ENCODE measurements around the gene KCTD1. TPM values are rescaled to one million over a fixed set of nuclear protein-coding genes. Genes with fewer than 3 reads are reported as not detected.

The KCTD1 gene
- total RNA-seq, 4 donors from 2014 or later, result 4.7 to 6.0 (median 5.2) TPM

DNA sequence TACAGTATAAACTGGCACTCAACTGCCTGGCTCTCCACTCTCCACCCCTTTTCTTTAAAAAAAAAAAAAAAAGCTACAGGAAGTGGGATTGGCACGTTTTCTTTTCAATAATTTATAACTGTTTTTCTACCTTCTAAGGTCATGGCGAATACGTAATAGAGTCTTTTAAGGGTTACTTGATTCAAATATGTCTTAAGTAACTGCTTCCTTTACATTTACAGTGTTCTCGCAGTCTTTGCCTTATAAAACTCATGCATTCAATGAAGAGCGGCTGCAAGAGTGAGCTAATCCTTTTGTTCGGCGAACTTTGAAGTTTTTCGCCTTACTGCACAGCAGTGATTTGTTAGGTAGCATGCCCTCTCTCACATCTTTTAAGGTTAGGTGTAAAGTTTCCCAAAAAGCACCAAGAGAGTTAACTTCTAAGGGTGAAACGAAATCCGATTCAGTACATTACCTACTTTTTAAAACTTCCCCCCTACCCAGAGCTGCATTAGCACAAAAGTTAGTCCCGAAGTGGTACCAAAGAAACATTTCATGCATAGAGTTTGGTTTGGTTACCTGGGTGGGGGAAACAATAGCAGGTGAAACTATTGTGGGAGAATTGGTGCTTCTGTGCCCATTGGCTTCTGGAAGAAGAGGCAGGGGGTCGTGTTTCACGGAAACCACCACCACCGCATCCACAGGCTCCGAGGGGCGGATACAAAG lies 2.0 kb downstream of the KCTD1 start:
- Histone ChIP-seq H3K27me3 (peaks cover 6 to 17% (median 11%) of the 10 kb centered on the region in 3 donors), H3K27ac (peak overlapping the region in 1 of 4 donors; percentile 33), H3K9me3 (no peaks in the 10 kb centered on the region), H3K4me3 (peak overlapping the region in 2 of 4 donors; percentile 2 to 17), H3K4me1 (peaks cover 39 to 50% of the 10 kb centered on the region in 2 donors), H3K36me3 (no peaks in the 10 kb centered on the region)
- intact Hi-C loops (cut with DNase I; ENCODE audit: low total_unique reads) (loop anchor here (5.0 kb wide), 1 partner anchor 111 kb away; no protein-coding TSS in a partner anchor), in situ Hi-C loops (cut with MboI; ENCODE audit: low sequenced_read_pairs in 4 of 4) (no loop called here)
- ATAC-seq, result no peak
- DNase-seq, result no peak
- TF ChIP-seq POLR2A (IDR thresholded peaks at IDR 0.05), result no peak
- no peak for TF ChIP-seq CTCF (IDR thresholded peaks at IDR 0.05 in 4 of 5, conservative IDR thresholded peaks at IDR 0.05 in 1 of 5)

DNA sequence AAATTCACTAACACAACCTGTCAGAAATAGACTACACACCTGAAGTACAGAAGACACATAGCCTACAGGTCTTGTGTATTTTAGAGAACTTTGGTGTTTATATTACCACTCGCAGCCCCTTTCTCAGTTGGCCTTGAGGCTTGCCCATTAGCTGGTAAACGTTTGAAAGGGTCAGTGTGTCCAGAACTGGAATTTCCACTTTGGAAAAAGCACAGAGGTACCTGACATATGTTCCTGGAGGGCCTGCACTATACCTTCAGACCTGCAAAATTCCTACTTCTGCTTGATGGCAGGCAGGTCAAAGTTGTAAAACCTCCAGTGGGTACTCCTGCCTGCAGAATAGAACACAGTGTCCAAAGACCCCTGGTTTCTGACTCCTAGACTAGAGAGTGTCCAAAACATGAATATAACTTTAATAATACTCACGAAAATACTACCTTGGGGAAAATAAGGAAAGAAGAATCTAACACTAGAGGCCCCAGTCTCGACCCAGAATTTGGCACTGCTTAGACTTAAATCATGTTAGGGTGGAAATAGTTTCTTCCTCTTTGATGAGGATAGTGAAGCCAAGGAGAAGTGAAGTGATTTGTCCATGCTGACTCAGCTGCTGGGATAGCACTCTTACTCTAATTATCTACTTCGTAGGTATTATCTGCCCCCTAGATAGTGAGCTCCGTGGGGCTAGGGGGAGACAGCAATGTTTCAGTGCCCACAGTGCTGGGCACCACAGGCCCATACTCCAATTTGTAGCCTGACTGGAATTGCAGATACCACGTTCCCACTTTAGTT lies 2.8 kb downstream of the KCTD1 start:
- intact Hi-C loops (cut with DNase I; ENCODE audit: low total_unique reads), result loop anchor here (5.0 kb wide), 1 partner anchor 112 kb away; no protein-coding TSS in a partner anchor
- ATAC-seq, result no peak
- in situ Hi-C loops (cut with MboI; ENCODE audit: low sequenced_read_pairs in 4 of 4), result no loop called here
- DNase-seq, result no peak
- H3K4me1 ChIP-seq, result peaks cover 36 to 43% of the 10 kb centered on the region in 2 donors
- peak overlapping the region in 2 of 4 donors; percentile 2 to 17 for H3K4me3 ChIP-seq
- peaks cover 0 to 9% (median 3%) of the 10 kb centered on the region in 3 donors for H3K27me3 ChIP-seq
- peak overlapping the region in 1 of 4 donors; percentile 33 for H3K27ac ChIP-seq
- H3K9me3 ChIP-seq, result no peaks in the 10 kb centered on the region
- H3K36me3 ChIP-seq, result no peaks in the 10 kb centered on the region
- no peak for TF ChIP-seq CTCF (IDR thresholded peaks at IDR 0.05 in 4 of 5, conservative IDR thresholded peaks at IDR 0.05 in 1 of 5)
- no peak for TF ChIP-seq POLR2A (IDR thresholded peaks at IDR 0.05)

DNA sequence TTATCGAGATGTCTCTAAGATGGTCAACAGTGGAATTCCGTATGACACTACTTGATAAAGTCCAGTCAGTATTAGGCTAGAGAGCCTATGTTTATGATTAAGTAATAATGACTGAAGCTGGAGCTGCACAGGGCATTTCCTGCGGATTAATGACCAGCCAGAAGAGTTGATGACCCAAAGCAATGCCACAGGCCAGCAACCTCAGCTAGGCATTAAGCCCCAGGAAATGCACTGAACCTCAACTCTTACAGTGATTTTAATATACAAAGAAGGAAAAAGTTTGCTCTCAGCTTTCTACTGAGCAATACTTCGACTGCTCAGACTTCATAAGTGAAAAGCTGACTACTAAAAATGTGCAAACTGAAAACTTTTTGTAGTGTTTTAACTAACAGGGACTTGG lies 3.9 kb downstream of the KCTD1 start:
- H3K9me3 ChIP-seq, result no peaks in the 10 kb centered on the region
- no peaks in the 10 kb centered on the region for H3K36me3 ChIP-seq
- H3K4me3 ChIP-seq, result no peak overlapping the region
- no peak overlapping the region for H3K27ac ChIP-seq
- ATAC-seq, result no peak
- intact Hi-C loops (cut with DNase I; ENCODE audit: low total_unique reads) (no loop called here), in situ Hi-C loops (cut with MboI; ENCODE audit: low sequenced_read_pairs in 4 of 4) (no loop called here)
- DNase-seq, result no peak
- TF ChIP-seq CTCF (IDR thresholded peaks at IDR 0.05 in 4 of 5, conservative IDR thresholded peaks at IDR 0.05 in 1 of 5) (no peak), POLR2A (IDR thresholded peaks at IDR 0.05) (no peak)
- peaks cover 32 to 36% of the 10 kb centered on the region in 2 donors for H3K4me1 ChIP-seq
- H3K27me3 ChIP-seq, result no peaks in the 10 kb centered on the region

- ATAC-seq (no peak), DNase-seq (no peak)
- Histone ChIP-seq H3K27ac (no peak overlapping the region), H3K9me3 (no peaks in the 10 kb centered on the region), H3K4me1 (peaks cover 29 to 36% of the 10 kb centered on the region in 2 donors), H3K36me3 (no peaks in the 10 kb centered on the region), H3K27me3 (no peaks in the 10 kb centered on the region), H3K4me3 (no peak overlapping the region)
- TF ChIP-seq POLR2A (IDR thresholded peaks at IDR 0.05) (no peak), CTCF (IDR thresholded peaks at IDR 0.05 in 4 of 5, conservative IDR thresholded peaks at IDR 0.05 in 1 of 5) (no peak)
- intact Hi-C loops (cut with DNase I; ENCODE audit: low total_unique reads), result no loop called here
- in situ Hi-C loops (cut with MboI; ENCODE audit: low sequenced_read_pairs in 4 of 4), result no loop called here
These were observed 5.0 kb downstream of the KCTD1 start for GRCh38 chr18:26543373-26543772.
